Measurements from ENCODE around the gene MAPK8IP2.

MAPK8IP2 gene

GRCh38 chr22:50600967-50601668, 525 bp downstream of the MAPK8IP2 start:
- DNase-seq (ENCODE audit: low spot score): peak; percentile 38
- TF ChIP-seq CTCF (IDR thresholded peaks at IDR 0.05; ENCODE audit: extremely low read depth, missing control alignments): no peak

DNA sequence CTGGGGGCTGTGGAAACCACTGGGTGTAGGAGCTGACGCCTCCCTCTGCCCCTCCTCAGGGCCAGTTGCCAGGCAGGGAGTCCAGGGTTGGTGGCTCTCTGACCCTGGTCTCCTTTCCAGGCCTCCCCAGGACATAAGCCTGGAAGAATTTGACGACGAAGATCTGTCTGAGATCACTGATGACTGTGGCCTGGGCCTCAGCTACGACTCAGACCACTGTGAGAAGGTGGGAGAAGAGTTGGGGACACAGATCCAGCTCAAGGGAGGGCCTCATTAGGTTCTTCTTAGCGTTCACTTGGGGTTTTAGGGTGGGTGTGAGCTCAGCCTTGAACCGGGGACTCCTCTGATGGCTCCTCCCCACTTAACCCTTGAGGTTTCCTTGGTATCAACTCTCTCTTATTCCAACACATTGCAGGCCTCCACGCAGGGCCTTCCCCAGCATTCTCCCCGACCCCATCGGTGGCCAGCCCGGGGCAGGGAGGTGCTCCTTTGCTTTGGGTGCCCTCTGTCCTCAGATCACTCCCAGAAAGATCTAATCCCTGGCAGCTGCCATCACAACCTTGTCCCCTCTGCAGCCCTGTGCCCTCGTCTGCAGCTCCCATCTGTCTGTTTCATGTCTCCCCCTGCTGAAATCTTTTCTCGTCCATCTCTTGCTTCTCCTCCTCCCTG, 1.2 kb downstream of the MAPK8IP2 start:
- TF ChIP-seq CTCF (IDR thresholded peaks at IDR 0.05; ENCODE audit: extremely low read depth, missing control alignments): no peak
- peak; percentile 50 for DNase-seq (ENCODE audit: low spot score)

DNA sequence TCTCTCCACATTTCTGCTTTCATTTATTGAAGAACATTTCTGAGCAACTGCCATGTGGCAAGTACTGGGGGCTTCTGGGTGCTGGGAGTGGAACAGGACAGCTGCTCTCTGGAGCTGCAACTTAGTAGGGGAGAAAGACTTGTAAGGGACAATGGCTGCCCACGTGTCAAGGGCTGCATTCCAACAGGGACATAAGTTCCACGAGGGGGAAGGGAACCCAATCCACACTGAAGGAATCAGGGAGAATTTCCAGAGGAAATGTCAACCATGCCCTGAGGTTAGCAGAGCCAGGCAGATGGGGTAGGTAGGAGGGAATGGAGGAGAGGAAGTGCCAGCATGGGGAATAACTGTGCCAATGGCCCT, 1.7 kb downstream of the MAPK8IP2 start:
- no peak for TF ChIP-seq CTCF (IDR thresholded peaks at IDR 0.05; ENCODE audit: extremely low read depth, missing control alignments)
- peak; percentile 39 for DNase-seq (ENCODE audit: low spot score)

DNA sequence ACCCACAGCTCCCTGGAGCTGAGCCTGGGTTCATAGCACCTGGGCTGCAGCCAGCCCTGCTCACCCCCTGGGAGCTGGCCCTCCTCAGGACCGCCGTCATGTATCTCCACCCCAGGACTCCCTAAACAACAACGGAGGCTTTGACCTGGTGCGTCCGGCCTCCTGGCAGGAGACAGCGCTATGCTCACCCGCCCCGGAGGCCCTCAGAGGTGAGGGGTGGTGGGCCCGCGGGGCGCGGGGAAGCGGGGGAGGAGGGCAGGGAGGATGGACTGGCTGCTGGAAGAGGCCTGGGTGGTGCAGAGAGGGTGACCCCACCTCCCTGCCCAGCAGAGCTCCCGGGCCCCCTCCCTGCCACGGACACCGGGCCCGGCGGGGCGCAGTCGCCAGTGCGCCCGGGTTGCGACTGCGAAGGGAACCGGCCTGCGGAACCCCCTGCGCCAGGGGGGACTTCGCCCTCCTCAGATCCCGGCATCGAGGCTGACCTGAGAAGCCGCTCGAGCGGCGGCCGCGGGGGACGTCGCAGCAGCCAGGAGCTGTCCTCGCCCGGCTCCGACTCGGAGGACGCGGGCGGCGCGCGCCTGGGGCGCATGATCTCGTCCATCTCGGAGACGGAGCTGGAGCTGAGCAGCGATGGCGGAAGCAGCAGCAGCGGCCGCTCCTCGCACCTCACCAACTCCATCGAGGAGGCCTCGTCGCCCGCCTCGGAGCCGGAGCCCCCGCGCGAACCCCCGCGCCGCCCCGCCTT, 3.1 kb downstream of the MAPK8IP2 start:
- DNase-seq (ENCODE audit: low spot score): peak; percentile 44
- no peak for TF ChIP-seq CTCF (IDR thresholded peaks at IDR 0.05; ENCODE audit: extremely low read depth, missing control alignments)

- peak; percentile 36 for DNase-seq (ENCODE audit: low spot score)
- TF ChIP-seq CTCF (IDR thresholded peaks at IDR 0.05; ENCODE audit: extremely low read depth, missing control alignments): no peak
Observed at GRCh38 chr22:50604256-50605001, 3.8 kb downstream of the MAPK8IP2 start.

DNA sequence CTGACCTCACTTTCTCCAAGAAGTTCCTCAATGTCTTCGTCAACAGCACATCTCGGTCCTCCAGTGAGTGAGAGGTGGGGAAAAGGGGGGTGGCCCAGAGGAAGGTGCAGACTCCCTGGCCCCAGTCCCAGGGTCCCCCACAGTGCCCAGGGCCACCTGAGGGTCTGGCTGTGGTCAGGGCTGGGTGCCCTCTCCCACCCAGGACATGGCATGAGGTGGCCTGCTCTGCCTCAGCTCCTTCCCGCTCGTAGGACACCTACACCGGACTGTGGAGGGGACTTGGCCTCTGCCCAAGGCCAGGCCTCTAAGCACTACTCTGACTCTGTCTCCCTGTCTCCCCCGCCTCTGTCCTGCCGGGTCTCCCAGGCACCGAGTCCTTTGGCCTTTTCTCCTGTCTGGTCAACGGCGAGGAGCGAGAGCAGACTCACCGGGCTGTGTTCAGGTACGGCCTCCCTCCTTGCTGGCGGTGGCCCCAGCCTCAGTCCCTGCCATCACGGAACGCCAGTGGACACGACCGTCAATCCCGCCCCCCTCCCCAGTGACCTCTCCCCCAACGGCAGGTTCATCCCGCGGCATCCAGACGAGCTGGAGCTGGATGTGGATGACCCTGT, 4.5 kb downstream of the MAPK8IP2 start:
- DNase-seq (ENCODE audit: low spot score): peak; percentile 51
- TF ChIP-seq CTCF (IDR thresholded peaks at IDR 0.05; ENCODE audit: extremely low read depth, missing control alignments): no peak
